ENCODE results near the gene RGS19. TPM values are rescaled to one million over a fixed set of nuclear protein-coding genes. Genes with fewer than 3 reads are reported as not detected.

RGS19 gene
- total RNA-seq, 4 donors from 2014 or later, result 3.4 to 16.0 (median 10.5) TPM

DNA sequence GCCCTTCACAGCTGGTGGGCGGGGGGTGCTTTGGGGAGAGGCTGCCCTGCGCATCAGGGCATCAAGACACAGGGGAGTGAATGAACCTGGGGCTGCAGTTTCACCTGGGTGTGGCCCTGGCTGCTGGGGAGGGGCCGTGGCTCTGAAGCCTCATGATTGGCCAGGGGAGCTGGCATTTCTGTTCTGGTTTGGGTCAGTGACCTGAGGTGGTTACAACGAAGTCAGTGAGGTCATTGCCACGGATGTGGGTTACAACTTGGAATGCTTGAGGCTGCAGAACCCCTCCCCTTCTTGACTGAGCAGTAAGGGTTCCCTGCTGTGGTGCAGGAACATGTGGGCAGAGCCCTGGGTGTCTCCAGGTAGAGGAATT is 13.4 kb downstream of the RGS19 start:
- peaks cover 0 to 20% of the 10 kb centered on the region in 2 donors for H3K36me3 ChIP-seq
- no peak overlapping the region for H3K27ac ChIP-seq
- no peaks in the 10 kb centered on the region for H3K27me3 ChIP-seq
- H3K4me1 ChIP-seq, result peaks cover 0 to 46% (median 21%) of the 10 kb centered on the region in 3 donors
- no peaks in the 10 kb centered on the region for H3K9me3 ChIP-seq
- no peak for TF ChIP-seq POLR2A (IDR thresholded peaks at IDR 0.05)
- no peak for TF ChIP-seq EP300 (IDR thresholded peaks at IDR 0.05)
- TF ChIP-seq POLR2AphosphoS5 (IDR thresholded peaks at IDR 0.05), result no peak
- TF ChIP-seq, protein P1, sequence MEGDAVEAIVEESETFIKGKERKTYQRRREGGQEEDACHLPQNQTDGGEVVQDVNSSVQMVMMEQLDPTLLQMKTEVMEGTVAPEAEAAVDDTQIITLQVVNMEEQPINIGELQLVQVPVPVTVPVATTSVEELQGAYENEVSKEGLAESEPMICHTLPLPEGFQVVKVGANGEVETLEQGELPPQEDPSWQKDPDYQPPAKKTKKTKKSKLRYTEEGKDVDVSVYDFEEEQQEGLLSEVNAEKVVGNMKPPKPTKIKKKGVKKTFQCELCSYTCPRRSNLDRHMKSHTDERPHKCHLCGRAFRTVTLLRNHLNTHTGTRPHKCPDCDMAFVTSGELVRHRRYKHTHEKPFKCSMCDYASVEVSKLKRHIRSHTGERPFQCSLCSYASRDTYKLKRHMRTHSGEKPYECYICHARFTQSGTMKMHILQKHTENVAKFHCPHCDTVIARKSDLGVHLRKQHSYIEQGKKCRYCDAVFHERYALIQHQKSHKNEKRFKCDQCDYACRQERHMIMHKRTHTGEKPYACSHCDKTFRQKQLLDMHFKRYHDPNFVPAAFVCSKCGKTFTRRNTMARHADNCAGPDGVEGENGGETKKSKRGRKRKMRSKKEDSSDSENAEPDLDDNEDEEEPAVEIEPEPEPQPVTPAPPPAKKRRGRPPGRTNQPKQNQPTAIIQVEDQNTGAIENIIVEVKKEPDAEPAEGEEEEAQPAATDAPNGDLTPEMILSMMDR (IDR thresholded peaks at IDR 0.05), result no peak
- no peak for ATAC-seq
- H3K4me3 ChIP-seq, result no peak overlapping the region
- no CpG with 5 or more reads among the region's 5 CpGs for WGBS, 2 donors (ENCODE audit: low coverage in 1 of 2)

DNA sequence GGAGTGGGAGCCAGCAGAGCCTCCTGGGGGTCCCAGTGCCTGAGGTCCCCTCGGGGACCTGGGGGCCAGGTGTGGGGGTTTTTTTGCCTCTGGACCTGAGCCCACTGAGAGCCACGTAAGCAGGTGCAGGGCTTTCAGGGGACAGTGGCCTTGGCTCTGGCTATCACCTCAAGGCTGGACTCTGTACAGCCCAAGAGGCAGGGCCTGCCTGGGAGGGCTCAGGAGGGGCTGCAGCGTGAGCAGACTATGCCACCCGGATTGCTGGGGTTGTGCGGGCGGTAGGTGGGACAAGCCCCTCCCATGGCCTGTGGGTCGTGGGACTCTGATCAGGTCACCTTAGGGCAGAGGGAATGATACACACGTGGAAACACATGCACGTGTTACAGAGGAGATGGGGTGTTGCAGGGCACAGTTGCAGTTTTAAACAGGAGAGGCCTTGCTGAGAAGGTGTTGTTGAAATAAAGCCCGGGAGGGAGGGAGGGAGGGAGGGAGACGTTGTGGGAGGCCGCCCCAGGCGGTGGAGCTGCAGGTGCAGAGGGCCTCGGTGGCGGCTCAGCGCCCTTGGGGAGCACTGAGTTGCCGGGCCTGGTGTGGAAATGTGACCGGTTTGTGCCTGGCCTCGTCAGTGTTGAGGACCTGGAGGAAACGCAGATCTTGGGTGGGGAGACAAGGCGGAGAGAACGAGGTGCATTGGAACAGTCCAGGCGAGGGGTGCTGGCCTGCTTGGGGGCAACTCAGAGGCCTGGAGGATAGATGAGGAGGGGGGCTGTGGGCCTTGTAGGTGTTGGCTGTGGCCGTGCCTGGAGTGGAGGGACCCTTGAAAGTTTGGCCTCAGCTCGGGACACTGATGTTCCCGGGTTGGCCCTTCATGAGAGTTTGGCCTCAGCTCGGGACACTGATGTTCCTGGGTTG is 14.0 kb downstream of the RGS19 start:
- Histone ChIP-seq H3K4me1 (peaks cover 0 to 46% (median 21%) of the 10 kb centered on the region in 3 donors), H3K9me3 (no peaks in the 10 kb centered on the region), H3K27me3 (no peaks in the 10 kb centered on the region), H3K27ac (no peak overlapping the region), H3K4me3 (no peak overlapping the region), H3K36me3 (peaks cover 0 to 14% of the 10 kb centered on the region in 2 donors)
- no peak for ATAC-seq
- WGBS, 2 donors (ENCODE audit: low coverage in 1 of 2), result 40% methylated on average over 18 of the region's 27 CpGs; no CpG with 5 or more reads in 1 of the 2 donors
- TF ChIP-seq, protein P1 (IDR thresholded peaks at IDR 0.05), result no peak
- TF ChIP-seq POLR2A (IDR thresholded peaks at IDR 0.05) (no peak), POLR2AphosphoS5 (IDR thresholded peaks at IDR 0.05) (no peak), EP300 (IDR thresholded peaks at IDR 0.05) (no peak)

DNA sequence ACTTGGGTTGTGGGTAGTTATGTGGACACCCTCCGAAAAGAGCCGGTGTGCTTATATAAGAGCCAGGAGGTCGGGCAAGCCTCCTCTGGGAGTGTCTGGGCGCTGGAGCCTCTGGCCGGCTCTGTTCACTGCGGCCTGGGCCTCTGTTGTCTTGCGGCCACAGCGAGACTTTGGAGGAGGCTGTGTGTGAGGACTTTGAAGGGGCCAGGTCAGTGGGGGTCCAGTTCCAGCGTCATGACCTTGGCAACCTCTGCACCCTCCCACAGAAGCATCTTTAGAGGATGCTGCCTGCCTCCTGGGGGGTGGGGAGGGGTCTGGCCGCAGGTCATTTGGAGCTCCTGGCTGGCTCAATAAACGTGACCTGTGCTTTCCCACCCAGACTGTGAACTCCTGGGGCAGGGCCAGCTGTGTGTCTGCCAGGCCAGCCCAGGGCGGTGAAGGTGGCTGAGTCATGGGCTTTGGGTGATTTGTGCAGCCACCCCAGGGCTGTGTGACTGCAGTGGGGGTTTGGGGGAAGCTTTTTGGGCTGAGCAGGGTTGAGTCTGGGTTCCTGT is 15.1 kb downstream of the RGS19 start:
- peaks cover 0 to 46% (median 21%) of the 10 kb centered on the region in 3 donors for H3K4me1 ChIP-seq
- peak overlapping the region in 3 of 4 donors; percentile 85 to 92 (median 89) for H3K27ac ChIP-seq
- no peaks in the 10 kb centered on the region for H3K9me3 ChIP-seq
- no peak for ATAC-seq
- no peaks in the 10 kb centered on the region for H3K27me3 ChIP-seq
- H3K36me3 ChIP-seq, result peaks cover 0 to 9% of the 10 kb centered on the region in 2 donors
- TF ChIP-seq POLR2AphosphoS5 (IDR thresholded peaks at IDR 0.05) (no peak), POLR2A (IDR thresholded peaks at IDR 0.05) (no peak), EP300 (IDR thresholded peaks at IDR 0.05) (no peak)
- TF ChIP-seq, protein P1 (IDR thresholded peaks at IDR 0.05), result no peak
- 0% methylated on average over 3 of the region's 12 CpGs; no CpG with 5 or more reads in 1 of the 2 donors for WGBS, 2 donors (ENCODE audit: low coverage in 1 of 2)
- H3K4me3 ChIP-seq, result peak overlapping the region; percentile 80 to 96

GRCh38 chr20:64063389-64064144 is 15.8 kb downstream of the RGS19 start:
- H3K27ac ChIP-seq, result peak overlapping the region; percentile 26 to 92 (median 87)
- WGBS, 2 donors (ENCODE audit: low coverage in 1 of 2), result 0 to 3% methylated on average over 8 to 19 of the region's 51 CpGs
- H3K36me3 ChIP-seq, result peaks cover 0 to 9% of the 10 kb centered on the region in 2 donors
- H3K9me3 ChIP-seq, result no peaks in the 10 kb centered on the region
- no peaks in the 10 kb centered on the region for H3K27me3 ChIP-seq
- TF ChIP-seq POLR2A (IDR thresholded peaks at IDR 0.05) (no peak), POLR2AphosphoS5 (IDR thresholded peaks at IDR 0.05) (no peak), EP300 (IDR thresholded peaks at IDR 0.05) (no peak)
- TF ChIP-seq, protein P1 (IDR thresholded peaks at IDR 0.05), result no peak
- H3K4me3 ChIP-seq, result peak overlapping the region; percentile 80 to 96
- H3K4me1 ChIP-seq, result peaks cover 0 to 46% (median 21%) of the 10 kb centered on the region in 3 donors
- no peak for ATAC-seq

Measured in gastroesophageal sphincter (tissue), 4 donors.